Natural killer cell (primary cell): ENCODE measurements around the gene FOXQ1. TPM values are rescaled to one million over a fixed set of nuclear protein-coding genes. Genes with fewer than 3 reads are reported as not detected.

ENCODE experiments used
- ATAC-seq, 3 donors: fragments of 150-1000 bp in 2 of 3; fragments of 200-7000 bp in 1 of 3; cut with Tn5 transposase; 1 replicate in 1 of 3; 2 replicates in 2 of 3; pipeline ENCODE4 v1.10.0; 2021; ENCODE audit warnings: mild to moderate bottlenecking in 2 of 3, moderate library complexity in 2 of 3
- DNase-seq, 2 donors: peaks; one replicate each; pipeline versions ENCODE4 v3.0.0 to v3.0.0-alpha.2; 2013 to 2021; ENCODE audit warnings: mixed read lengths in 1 of 2
- H3K27ac ChIP-seq: one replicate; pipeline ENCODE4 v1.5.1; 2013; ENCODE audit warnings: mild to moderate bottlenecking, low read length
- H3K27me3 ChIP-seq: one replicate; pipeline ENCODE4 v1.6.1; 2013; ENCODE audit warnings: low read length; ENCODE audit not compliant: control insufficient read depth, insufficient read depth
- H3K36me3 ChIP-seq: one replicate; pipeline ENCODE4 v1.6.1; 2013; ENCODE audit warnings: low read length; ENCODE audit not compliant: control insufficient read depth, insufficient read depth
- H3K4me1 ChIP-seq: one replicate; pipeline ENCODE4 v1.6.1; 2013; ENCODE audit warnings: low read length; ENCODE audit not compliant: control insufficient read depth, insufficient read depth
- H3K4me3 ChIP-seq: one replicate; pipeline ENCODE4 v1.5.1; 2013; ENCODE audit warnings: low read length
- H3K9me3 ChIP-seq: one replicate; pipeline ENCODE4 v1.6.1; 2013; ENCODE audit warnings: low read length; ENCODE audit not compliant: control insufficient read depth, insufficient read depth
- H3K27ac Mint-ChIP-seq, 2 donors: one replicate each; pipeline ENCODE4 v1.8.0; 2022; ENCODE audit warnings: mild to moderate bottlenecking in 2 of 2, mixed read lengths in 2 of 2, moderate library complexity in 1 of 2
- H3K27me3 Mint-ChIP-seq, 2 donors: one replicate each; pipeline ENCODE4 v1.8.0; 2022; ENCODE audit warnings: low read depth in 2 of 2, mixed read lengths in 2 of 2
- H3K36me3 Mint-ChIP-seq: one replicate; pipeline ENCODE4 v1.8.0; 2022; ENCODE audit warnings: mixed read lengths
- H3K4me1 Mint-ChIP-seq, 2 donors: one replicate each; pipeline ENCODE4 v1.8.0; 2022; ENCODE audit warnings: mixed read lengths in 2 of 2
- H3K4me3 Mint-ChIP-seq: one replicate; pipeline ENCODE4 v1.8.0; 2022; ENCODE audit warnings: mild to moderate bottlenecking, moderate library complexity, mixed read lengths
- H3K9me3 Mint-ChIP-seq, 2 donors: one replicate each; pipeline ENCODE4 v1.8.0; 2022; ENCODE audit warnings: mixed read lengths in 2 of 2
- CTCF ChIP-seq: fragments of 200-600 bp; IDR thresholded peaks from one replicate; pipeline ENCODE4 v1.8.0; 2022; ENCODE audit warnings: antibody characterized with exemption
- WGBS: methylation state at CpG from one replicate; pipeline ENCODE4 v1.1.7; 2013; ENCODE audit warnings: missing lambda C conversion rate; ENCODE audit not compliant: insufficient coverage; 5-methylcytosine and 5-hydroxymethylcytosine counted together
- intact Hi-C: fragments of 100-400 bp; cut with micrococcal nuclease; formaldehyde crosslinking; loops from one replicate; pipeline ENCODE4 v1.14.2; 2022
- total RNA-seq, 4 donors: library from RNA; stranded (reverse); fragments of 120-200 nt in 1 of 4; gene quantifications; one replicate each; pipeline versions ENCODE4 v1.2.3 to v1.2.4, GENCODE V29; 2013 to 2022

FOXQ1 gene
- total RNA-seq, 3 donors from 2014 or later (not counting 1 experiment from before 2014, with no cell fraction given): not detected

- Histone ChIP-seq H3K4me3 (no peak overlapping the region), H3K4me1 (no peaks in the 10 kb centered on the region), H3K9me3 (peaks cover 4% of the 10 kb centered on the region), H3K36me3 (no peaks in the 10 kb centered on the region), H3K27me3 (no peaks in the 10 kb centered on the region), H3K27ac (no peak overlapping the region)
- H3K27ac Mint-ChIP-seq: no peak overlapping the region
- H3K9me3 Mint-ChIP-seq: no peaks in the 10 kb centered on the region
- 70% methylated on average over 11 of the region's 11 CpGs for WGBS
- DNase-seq (no peak), ATAC-seq (no peak)
- no peak overlapping the region for H3K4me3 Mint-ChIP-seq
- peaks cover 14 to 34% of the 10 kb centered on the region in 2 donors for H3K27me3 Mint-ChIP-seq
- no peaks in the 10 kb centered on the region for H3K36me3 Mint-ChIP-seq
- TF ChIP-seq CTCF: no peak
- intact Hi-C loops: no loop called here
- H3K4me1 Mint-ChIP-seq: no peaks in the 10 kb centered on the region
These were observed 22.8 kb downstream of the FOXQ1 start for GRCh38 chr6:1334684-1335083.

GRCh38 chr6:1335367-1336037 is 23.6 kb downstream of the FOXQ1 start:
- H3K4me1 ChIP-seq: no peaks in the 10 kb centered on the region
- DNase-seq (no peak), ATAC-seq (no peak)
- intact Hi-C loops: no loop called here
- H3K9me3 ChIP-seq: peaks cover under 1% of the 10 kb centered on the region
- no peaks in the 10 kb centered on the region for H3K36me3 ChIP-seq
- H3K27me3 Mint-ChIP-seq: peaks cover 14 to 28% of the 10 kb centered on the region in 2 donors
- no peak overlapping the region for H3K4me3 Mint-ChIP-seq
- H3K27ac Mint-ChIP-seq: no peak overlapping the region
- H3K4me3 ChIP-seq: no peak overlapping the region
- WGBS: 81% methylated on average over 14 of the region's 14 CpGs
- no peaks in the 10 kb centered on the region for H3K9me3 Mint-ChIP-seq
- no peak for TF ChIP-seq CTCF
- H3K27me3 ChIP-seq: no peaks in the 10 kb centered on the region
- no peaks in the 10 kb centered on the region for H3K36me3 Mint-ChIP-seq
- H3K4me1 Mint-ChIP-seq: no peaks in the 10 kb centered on the region
- no peak overlapping the region for H3K27ac ChIP-seq

- intact Hi-C loops: no loop called here
- ATAC-seq: no peak
- Histone ChIP-seq H3K9me3 (no peaks in the 10 kb centered on the region), H3K36me3 (no peaks in the 10 kb centered on the region), H3K27me3 (no peaks in the 10 kb centered on the region), H3K4me3 (no peak overlapping the region), H3K27ac (no peak overlapping the region), H3K4me1 (no peaks in the 10 kb centered on the region)
- Mint-ChIP-seq H3K4me3 (no peak overlapping the region), H3K4me1 (no peaks in the 10 kb centered on the region), H3K27me3 (peaks cover 16 to 29% of the 10 kb centered on the region in 2 donors), H3K9me3 (no peaks in the 10 kb centered on the region), H3K27ac (no peak overlapping the region), H3K36me3 (no peaks in the 10 kb centered on the region)
- DNase-seq: no peak
- TF ChIP-seq CTCF: no peak
- WGBS: 76% methylated on average over 5 of the region's 5 CpGs
These were observed 24.4 kb downstream of the FOXQ1 start for GRCh38 chr6:1336246-1336843.
